Fibroblast of pulmonary artery (primary cell): ENCODE results near the gene KAT2A.
"Not testable (repeated sequence)": the region's sequence is repeated elsewhere in the genome, so short reads cannot be mapped to it uniquely, and the experiment has no call there.

ENCODE experiments used
- DNase-seq: peaks from one replicate; pipeline ENCODE4 v3.0.0-alpha.2; 2010; ENCODE audit warnings: low read depth
- H3K4me3 ChIP-seq: replicated peaks from 2 replicates; pipeline ENCODE4 v1.5.1; 2011; ENCODE audit warnings: low read depth, mild to moderate bottlenecking, control low read depth, low read length, moderate library complexity
- TF ChIP-seq, protein P1 (sequence below): IDR thresholded peaks from 2 replicates; pipeline ENCODE4 v1.5.1; 2011; ENCODE audit warnings: mild to moderate bottlenecking, control low read depth, low read length, inconsistent platforms; ENCODE audit errors: missing control alignments

The KAT2A gene

DNA sequence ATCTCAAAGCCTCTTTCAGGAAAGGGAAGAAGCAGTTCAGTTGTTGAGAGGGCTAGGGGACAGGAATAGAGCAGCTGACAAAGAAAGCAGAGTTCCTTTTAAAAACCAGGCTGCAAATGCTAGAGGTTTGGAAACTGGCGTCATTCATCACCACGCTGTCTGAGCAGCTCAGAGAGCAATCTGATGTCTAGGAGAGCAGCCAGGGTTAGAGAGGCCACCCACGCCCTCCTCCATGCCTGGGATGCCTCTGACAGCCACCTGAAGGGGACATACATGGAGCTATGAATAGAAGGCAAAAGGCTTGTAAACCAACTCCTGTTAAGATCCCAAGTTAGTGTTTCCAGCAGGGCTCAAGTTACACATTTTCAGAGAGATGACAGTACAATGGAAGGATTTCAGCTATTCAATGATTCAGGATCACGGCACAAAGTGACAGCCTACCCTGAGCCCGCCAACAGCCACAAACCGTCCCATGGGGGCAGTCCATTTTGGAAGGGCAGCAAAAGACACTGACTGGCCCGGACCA, 21.3 kb upstream of the KAT2A start:
- TF ChIP-seq, protein P1, sequence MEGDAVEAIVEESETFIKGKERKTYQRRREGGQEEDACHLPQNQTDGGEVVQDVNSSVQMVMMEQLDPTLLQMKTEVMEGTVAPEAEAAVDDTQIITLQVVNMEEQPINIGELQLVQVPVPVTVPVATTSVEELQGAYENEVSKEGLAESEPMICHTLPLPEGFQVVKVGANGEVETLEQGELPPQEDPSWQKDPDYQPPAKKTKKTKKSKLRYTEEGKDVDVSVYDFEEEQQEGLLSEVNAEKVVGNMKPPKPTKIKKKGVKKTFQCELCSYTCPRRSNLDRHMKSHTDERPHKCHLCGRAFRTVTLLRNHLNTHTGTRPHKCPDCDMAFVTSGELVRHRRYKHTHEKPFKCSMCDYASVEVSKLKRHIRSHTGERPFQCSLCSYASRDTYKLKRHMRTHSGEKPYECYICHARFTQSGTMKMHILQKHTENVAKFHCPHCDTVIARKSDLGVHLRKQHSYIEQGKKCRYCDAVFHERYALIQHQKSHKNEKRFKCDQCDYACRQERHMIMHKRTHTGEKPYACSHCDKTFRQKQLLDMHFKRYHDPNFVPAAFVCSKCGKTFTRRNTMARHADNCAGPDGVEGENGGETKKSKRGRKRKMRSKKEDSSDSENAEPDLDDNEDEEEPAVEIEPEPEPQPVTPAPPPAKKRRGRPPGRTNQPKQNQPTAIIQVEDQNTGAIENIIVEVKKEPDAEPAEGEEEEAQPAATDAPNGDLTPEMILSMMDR = no peak
- DNase-seq = peak; percentile 35
- no peak overlapping the region for H3K4me3 ChIP-seq

DNA sequence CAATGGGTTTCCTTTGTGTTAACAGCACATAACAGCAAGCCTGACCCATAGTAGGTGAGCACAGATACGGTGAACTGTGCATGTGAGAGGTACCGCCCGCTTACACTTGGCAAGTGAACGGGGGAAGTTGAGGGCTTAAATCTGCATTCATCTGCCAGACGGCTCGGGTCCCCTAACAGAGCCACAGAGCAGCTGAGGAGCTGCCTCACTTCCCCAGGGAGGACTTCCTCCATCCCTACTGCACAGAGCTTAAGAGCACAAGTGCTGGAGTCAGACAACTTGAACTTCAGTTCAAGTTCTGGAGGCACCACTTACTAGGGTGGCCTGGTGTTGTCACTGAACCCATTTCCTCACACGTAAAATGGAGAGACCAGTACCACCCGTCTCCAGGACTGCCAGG, 20.2 kb upstream of the KAT2A start:
- TF ChIP-seq, protein P1 = no peak
- DNase-seq = no peak
- H3K4me3 ChIP-seq = no peak overlapping the region

DNA sequence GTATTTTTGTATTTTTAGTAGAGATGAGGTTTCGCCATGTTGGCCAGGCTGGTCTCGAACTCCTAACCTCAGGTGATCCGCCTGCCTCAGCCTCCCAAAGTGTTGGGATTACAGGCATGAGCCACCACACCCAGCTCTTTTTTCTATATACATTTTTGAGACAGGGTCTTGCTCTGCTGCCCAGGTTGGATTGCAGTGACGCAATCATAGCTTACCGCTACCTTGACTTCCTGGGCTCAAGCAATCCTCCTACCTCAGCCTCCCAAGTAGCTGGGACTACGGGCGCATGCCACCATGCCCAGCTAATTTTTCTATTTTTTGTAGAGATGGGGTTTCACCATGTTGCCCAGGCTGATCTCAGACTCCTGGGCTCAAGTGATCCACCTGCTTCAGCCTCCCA, 19.5 kb upstream of the KAT2A start:
- not testable (repeated sequence) for DNase-seq, H3K4me3 ChIP-seq

DNA sequence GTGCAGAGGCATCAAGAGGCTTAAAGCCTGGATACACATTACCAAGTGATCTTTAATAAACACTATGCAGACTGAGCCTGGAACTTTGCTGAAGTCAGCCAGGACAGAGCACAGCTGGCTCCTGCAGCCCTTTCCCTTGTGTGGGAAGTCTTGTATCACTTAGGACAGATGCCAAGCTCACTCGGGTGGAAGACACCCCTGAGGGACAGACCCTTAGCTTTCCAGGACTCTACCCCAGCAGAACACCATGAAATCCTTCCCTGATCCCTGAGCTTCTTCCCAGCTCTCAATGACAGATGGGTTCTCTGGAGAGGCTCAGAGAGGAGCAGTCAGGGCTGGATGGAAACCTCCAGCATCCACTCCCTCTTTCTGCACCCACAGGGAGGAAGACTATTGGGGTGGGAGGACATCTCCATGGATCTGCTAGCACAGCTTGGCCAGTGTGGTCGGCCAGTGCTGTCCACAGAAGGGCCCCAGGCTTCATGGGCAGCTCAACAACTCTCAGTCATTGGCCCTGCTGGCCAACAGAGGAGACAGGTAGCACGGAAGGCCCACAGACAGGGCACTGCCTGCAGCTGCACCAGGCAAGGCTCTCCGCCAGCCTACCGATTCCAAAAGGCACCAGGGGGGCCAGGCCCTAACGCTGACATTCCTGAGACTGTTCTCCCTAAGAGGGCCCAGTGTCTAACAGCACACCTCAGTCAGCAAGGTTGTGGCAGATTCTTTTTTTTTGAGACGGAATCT, 17.8 kb upstream of the KAT2A start:
- peak; percentile 26 for DNase-seq
- TF ChIP-seq, protein P1 = no peak
- no peak overlapping the region for H3K4me3 ChIP-seq

DNA sequence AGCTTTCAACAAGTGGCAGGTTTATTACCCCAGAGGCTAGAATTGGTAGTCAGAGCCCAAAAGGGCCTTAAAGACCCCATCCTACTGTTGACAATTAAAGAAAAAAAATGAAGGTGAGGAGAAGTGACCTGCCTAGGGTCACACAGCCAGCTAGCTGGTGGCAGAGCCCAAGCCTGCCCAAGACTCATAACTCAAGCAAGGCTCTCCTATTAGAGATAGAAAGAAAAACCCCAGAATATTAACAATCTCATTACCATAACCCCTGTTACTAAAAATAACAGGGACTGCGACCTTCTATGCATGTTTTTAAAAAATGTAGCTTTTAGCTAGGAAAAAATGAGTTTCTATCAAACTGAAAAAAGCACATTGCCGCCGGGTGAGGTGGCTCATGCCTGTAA, 15.5 kb upstream of the KAT2A start:
- DNase-seq = no peak
- TF ChIP-seq, protein P1 = no peak
- H3K4me3 ChIP-seq = no peak overlapping the region

DNA sequence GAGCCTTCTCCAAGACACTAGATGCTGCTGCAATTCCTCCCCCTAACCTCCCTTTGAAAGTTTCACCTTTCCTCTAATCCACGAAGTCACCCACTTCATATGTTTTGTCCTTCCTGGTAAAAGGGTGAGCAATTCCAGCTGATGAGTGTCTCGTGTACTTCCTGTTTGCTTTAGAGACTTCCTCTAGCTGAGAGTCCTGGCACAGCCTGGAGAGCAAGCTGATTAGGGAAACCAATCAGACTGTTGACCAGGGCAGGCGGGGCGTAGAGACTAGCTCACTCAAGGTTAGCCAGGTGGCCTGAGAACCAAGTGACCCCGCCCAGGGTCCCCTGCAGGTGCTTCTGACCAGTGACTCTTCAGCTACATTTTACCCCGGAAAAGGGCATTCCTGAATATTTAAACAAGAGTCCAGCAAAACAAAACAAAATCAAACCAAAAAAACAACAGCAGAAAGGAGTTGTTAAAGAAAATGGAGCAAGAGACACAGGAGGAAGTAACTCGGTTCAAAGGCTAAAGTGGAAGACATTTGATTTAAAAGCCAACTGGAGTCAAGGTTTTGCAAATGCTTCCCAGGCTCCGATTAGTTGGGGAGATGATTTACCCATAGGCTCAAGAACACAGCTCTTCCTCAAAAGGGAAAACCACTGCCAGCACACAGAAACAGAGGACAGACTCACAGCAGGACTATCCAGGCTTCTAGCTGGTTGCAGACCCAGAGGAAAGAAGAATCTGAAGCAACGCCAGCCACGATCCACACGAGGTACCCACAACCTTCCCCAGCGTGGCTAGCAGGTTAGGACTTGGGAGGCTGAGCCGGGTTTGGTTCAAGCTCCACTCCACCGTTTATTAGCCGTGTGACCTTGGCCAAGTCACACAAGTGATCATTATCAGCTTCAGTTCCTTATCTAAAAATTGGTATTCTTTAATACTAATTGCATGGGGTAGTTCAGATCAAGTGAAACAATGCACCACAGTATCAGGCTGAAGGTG, 14.8 kb upstream of the KAT2A start:
- DNase-seq = peak; percentile 84

More for the DNA sequence above, 14.8 kb upstream of the KAT2A start:
- H3K4me3 ChIP-seq = no peak overlapping the region
- TF ChIP-seq, protein P1 = no peak
